GM19452 (cell line): ENCODE data around the gene MXD3.
"Not testable (repeated sequence)": the region's sequence is repeated elsewhere in the genome, so short reads cannot be mapped to it uniquely, and the experiment has no call there.

Source experiments
- ATAC-seq: cut with Tn5 transposase; IDR thresholded peaks from one replicate; pipeline ENCODE4 v1.9.1; 2021; ENCODE audit not compliant: unreplicated experiment

MXD3 gene

GRCh38 chr5:177270653-177271052, 41.0 kb downstream of the MXD3 start:
- ATAC-seq, result no peak

GRCh38 chr5:177269976-177270375, 41.7 kb downstream of the MXD3 start:
- ATAC-seq, result no peak

- no peak for ATAC-seq
Observed at GRCh38 chr5:177269232-177269895, 42.3 kb downstream of the MXD3 start.

GRCh38 chr5:177265395-177265794, 46.3 kb downstream of the MXD3 start:
- no peak for ATAC-seq

GRCh38 chr5:177264178-177264577, 47.5 kb downstream of the MXD3 start:
- ATAC-seq, result no peak

GRCh38 chr5:177261510-177261909, 50.2 kb downstream of the MXD3 start:
- no peak for ATAC-seq

- no peak for ATAC-seq
Observed at GRCh38 chr5:177260961-177261360, 50.7 kb downstream of the MXD3 start.

GRCh38 chr5:177258711-177259110, 53.0 kb downstream of the MXD3 start:
- not testable (repeated sequence) for ATAC-seq
